ENCODE results near the gene ADARB1.

GRCh38 chr21:45088729-45089128 is 14.3 kb downstream of the ADARB1 start:
- TF ChIP-seq CTCF (IDR thresholded peaks at IDR 0.05; ENCODE audit: borderline replicate concordance, extremely low read depth, low read length, poor library complexity, severe bottlenecking) (no peak), EZH2 (IDR thresholded peaks at IDR 0.05; ENCODE audit: borderline replicate concordance, low read depth, low read length, severe bottlenecking) (no peak)
